ENCODE results near the gene TRMT2B.

- TF ChIP-seq, protein P1, sequence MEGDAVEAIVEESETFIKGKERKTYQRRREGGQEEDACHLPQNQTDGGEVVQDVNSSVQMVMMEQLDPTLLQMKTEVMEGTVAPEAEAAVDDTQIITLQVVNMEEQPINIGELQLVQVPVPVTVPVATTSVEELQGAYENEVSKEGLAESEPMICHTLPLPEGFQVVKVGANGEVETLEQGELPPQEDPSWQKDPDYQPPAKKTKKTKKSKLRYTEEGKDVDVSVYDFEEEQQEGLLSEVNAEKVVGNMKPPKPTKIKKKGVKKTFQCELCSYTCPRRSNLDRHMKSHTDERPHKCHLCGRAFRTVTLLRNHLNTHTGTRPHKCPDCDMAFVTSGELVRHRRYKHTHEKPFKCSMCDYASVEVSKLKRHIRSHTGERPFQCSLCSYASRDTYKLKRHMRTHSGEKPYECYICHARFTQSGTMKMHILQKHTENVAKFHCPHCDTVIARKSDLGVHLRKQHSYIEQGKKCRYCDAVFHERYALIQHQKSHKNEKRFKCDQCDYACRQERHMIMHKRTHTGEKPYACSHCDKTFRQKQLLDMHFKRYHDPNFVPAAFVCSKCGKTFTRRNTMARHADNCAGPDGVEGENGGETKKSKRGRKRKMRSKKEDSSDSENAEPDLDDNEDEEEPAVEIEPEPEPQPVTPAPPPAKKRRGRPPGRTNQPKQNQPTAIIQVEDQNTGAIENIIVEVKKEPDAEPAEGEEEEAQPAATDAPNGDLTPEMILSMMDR (IDR thresholded peaks at IDR 0.05): no peak
- TF ChIP-seq POLR2A (IDR thresholded peaks at IDR 0.05): peak in 2 of 3 donors; percentile 52 to 55
Observed at GRCh38 chrX:101051549-101052302, at the start of gene TRMT2B.
